IMR-90 (cell line): ENCODE measurements around the gene TNFRSF25. TPM values are rescaled to one million over a fixed set of nuclear protein-coding genes. Genes with fewer than 3 reads are reported as not detected.
A peak's percentile ranks its signal among the peaks of the same experiment; 100 is the strongest.

ENCODE experiments used
- ATAC-seq: fragments of 200-7000 bp; cut with Tn5 transposase; 2 replicates; pipeline ENCODE4 v1.9.1; 2020; ENCODE audit warnings: low read depth, mild to moderate bottlenecking, moderate library complexity
- BruUV-seq: library from RNA; stranded (reverse); fragments of 400-500 nt; replicated peaks from 2 replicates; lab custom pipeline; 2021; lab: Mats Ljungman, UMichigan
- CTCF ChIA-PET: fragments of 300-600 bp; formaldehyde crosslinking; extraction: SDS; loops from one replicate; lab custom pipeline; 2021; ENCODE audit warnings: antibody characterized with exemption; lab: Yijun Ruan, JAX
- POLR2A ChIA-PET: fragments of 300-600 bp; sonication (Branson Sonifier 250); formaldehyde crosslinking; loops from one replicate; lab custom pipeline; 2022; ENCODE audit warnings: antibody characterized with exemption; ENCODE audit not compliant: unreplicated experiment; lab: Charles Lee
- DNase-seq: peaks from one replicate; pipeline ENCODE4 v3.0.0; 2013
- H2AFZ ChIP-seq: replicated peaks from 2 replicates; pipeline ENCODE3; 2013; ENCODE audit warnings: low read length, mild to moderate bottlenecking; ENCODE audit not compliant: poor library complexity
- H2AK5ac ChIP-seq: 2 replicates; pipeline ENCODE4 v1.6.1; 2013; ENCODE audit warnings: low read depth, low read length, inconsistent platforms
- H2AK9ac ChIP-seq: replicated peaks from 2 replicates; pipeline ENCODE3; 2013; ENCODE audit warnings: mild to moderate bottlenecking, low read depth, low read length, moderate library complexity; ENCODE audit not compliant: poor library complexity
- H2BK120ac ChIP-seq: 2 replicates; pipeline ENCODE4 v1.6.1; 2013; ENCODE audit warnings: low read depth, low read length, inconsistent platforms
- H2BK15ac ChIP-seq: 3 replicates; pipeline ENCODE4 v1.6.1; 2013; ENCODE audit warnings: low read depth, low read length, inconsistent platforms
- H2BK20ac ChIP-seq: 2 replicates; pipeline ENCODE4 v1.6.1; 2013; ENCODE audit warnings: low read depth, mild to moderate bottlenecking, inconsistent platforms, low read length, moderate library complexity
- H2BK5ac ChIP-seq: 2 replicates; pipeline ENCODE4 v1.6.1; 2013; ENCODE audit warnings: mild to moderate bottlenecking, low read depth, low read length, inconsistent platforms; ENCODE audit not compliant: poor library complexity, severe bottlenecking
- H3K14ac ChIP-seq: replicated peaks from 2 replicates; pipeline ENCODE4 v1.6.1; 2013; ENCODE audit warnings: low read depth, low read length, inconsistent platforms
- H3K18ac ChIP-seq: 2 replicates; pipeline ENCODE4 v1.6.1; 2013; ENCODE audit warnings: low read depth, low read length, control low read depth
- H3K23ac ChIP-seq: 2 replicates; pipeline ENCODE4 v1.6.1; 2013; ENCODE audit warnings: low read depth, low read length, inconsistent platforms
- H3K27ac ChIP-seq: 2 replicates; pipeline ENCODE4 v1.5.1; 2013; ENCODE audit warnings: mild to moderate bottlenecking, control low read depth, low read length; ENCODE audit not compliant: insufficient read depth
- H3K27me3 ChIP-seq: 2 replicates; pipeline ENCODE4 v1.6.1; 2013; ENCODE audit warnings: low read length; ENCODE audit not compliant: control insufficient read depth, insufficient read depth
- H3K36me3 ChIP-seq: 2 replicates; pipeline ENCODE4 v1.6.1; 2013; ENCODE audit warnings: low read length, mixed read lengths; ENCODE audit not compliant: control insufficient read depth, insufficient read depth
- H3K4ac ChIP-seq: 2 replicates; pipeline ENCODE4 v1.6.1; 2013; ENCODE audit warnings: low read depth, low read length, inconsistent platforms
- H3K4me1 ChIP-seq: 2 replicates; pipeline ENCODE4 v1.6.1; 2013; ENCODE audit warnings: low read length, mixed read lengths; ENCODE audit not compliant: control insufficient read depth, insufficient read depth
- H3K4me2 ChIP-seq: 2 replicates; pipeline ENCODE4 v1.6.1; 2013; ENCODE audit warnings: low read depth, mild to moderate bottlenecking, control low read depth, low read length, moderate library complexity
- H3K4me3 ChIP-seq: 2 replicates; pipeline ENCODE4 v1.5.1; 2013; ENCODE audit warnings: low read depth, mild to moderate bottlenecking, control low read depth, low read length, moderate library complexity; ENCODE audit not compliant: insufficient read depth
- H3K56ac ChIP-seq: 2 replicates; pipeline ENCODE4 v1.6.1; 2013; ENCODE audit warnings: low read length, inconsistent platforms; ENCODE audit not compliant: insufficient read depth; ENCODE audit errors: extremely low read depth
- H3K79me1 ChIP-seq, 2 experiments: 2 replicates each; pipeline ENCODE4 v1.6.1; 2013; ENCODE audit warnings: low read length in 2 of 2, inconsistent platforms in 1 of 2, low read depth in 1 of 2
- H3K9ac ChIP-seq: 2 replicates; pipeline ENCODE4 v1.6.1; 2013; ENCODE audit warnings: low read depth, low read length, control low read depth
- H3K9me1 ChIP-seq: 2 replicates; pipeline ENCODE4 v1.6.1; 2013; ENCODE audit warnings: low read length, inconsistent platforms; ENCODE audit not compliant: insufficient read depth
- H3K9me3 ChIP-seq: 2 replicates; pipeline ENCODE4 v1.6.1; 2013; ENCODE audit warnings: low read length; ENCODE audit not compliant: control insufficient read depth, insufficient read depth
- H4K20me1 ChIP-seq: 2 replicates; pipeline ENCODE4 v1.6.1; 2013; ENCODE audit warnings: low read length, inconsistent platforms; ENCODE audit not compliant: insufficient read depth
- H4K5ac ChIP-seq: 2 replicates; pipeline ENCODE4 v1.6.1; 2013; ENCODE audit warnings: mild to moderate bottlenecking, low read depth, low read length, control low read depth
- H4K8ac ChIP-seq, 2 experiments: 2 replicates each; pipeline ENCODE4 v1.6.1; 2013; ENCODE audit warnings: low read depth in 2 of 2, low read length in 2 of 2, control low read depth in 1 of 2, inconsistent platforms in 1 of 2
- H4K91ac ChIP-seq: 2 replicates; pipeline ENCODE4 v1.6.1; 2013; ENCODE audit warnings: low read depth, low read length, inconsistent platforms; ENCODE audit not compliant: insufficient read depth
- FOS ChIP-seq: fragments of 150-350 bp; IDR thresholded peaks from 2 replicates; pipeline ENCODE4 v1.6.1; 2016; ENCODE audit warnings: low read depth, low read length
- MXI1 ChIP-seq: IDR thresholded peaks from 2 replicates; pipeline ENCODE4 v1.6.1; 2012; ENCODE audit warnings: low read depth, mild to moderate bottlenecking, low read length, moderate library complexity, borderline replicate concordance
- RAD21 ChIP-seq: IDR thresholded peaks from 2 replicates; pipeline ENCODE4 v1.6.1; 2012; ENCODE audit warnings: low read length, improper control_type of control experiment
- WGBS, 2 experiments: methylation state at CpG; one replicate each; pipeline versions ENCODE4 v1.1.5 to v1.1.7; 2013; ENCODE audit warnings: missing lambda C conversion rate in 2 of 2; ENCODE audit not compliant: insufficient read length in 1 of 2; ENCODE audit errors: extremely low coverage in 2 of 2; 5-methylcytosine and 5-hydroxymethylcytosine counted together
- dilution Hi-C: fragments of 300-500 bp; cut with HindIII; formaldehyde crosslinking; loops from one replicate; pipeline ENCODE4 v1.14.3; 2018; ENCODE audit warnings: low sequenced_read_pairs; ENCODE audit not compliant: unreplicated experiment
- in situ Hi-C: fragments of 300-500 bp; cut with MboI; formaldehyde crosslinking; loops from 3 replicates; pipeline ENCODE4 v1.14.3; 2019; ENCODE audit warnings: low sequenced_read_pairs, inconsistent platforms, mixed read lengths
- intact Hi-C: fragments of 100-400 bp; cut with micrococcal nuclease; formaldehyde crosslinking; loops from 2 replicates; pipeline ENCODE4 v1.10.0; 2022
- polyA plus RNA-seq, 3 experiments: library from polyadenylated mRNA; depleted of rRNA; stranded (reverse); fragments of >200 nt; gene quantifications; 2 replicates each; pipeline ENCODE4 v1.2.3, GENCODE V29; 2012; ENCODE audit warnings: low replicate concordance in 1 of 3
- total RNA-seq: library from RNA; depleted of rRNA; stranded (reverse); fragments of >200 nt; gene quantifications from 2 replicates; pipeline ENCODE4 v1.2.3, GENCODE V29; 2012
- TF ChIP-seq, protein P1 (sequence below): conservative IDR thresholded peaks from 2 replicates; pipeline ENCODE4 v1.5.1; 2012; ENCODE audit warnings: mild to moderate bottlenecking, low read depth, low read length, improper control_type of control experiment

Gene TNFRSF25
- total and polyA plus RNA-seq, 2 of the 4 experiments (the other 2 are of a cell fraction), result 1.3 to 11.2 TPM

DNA sequence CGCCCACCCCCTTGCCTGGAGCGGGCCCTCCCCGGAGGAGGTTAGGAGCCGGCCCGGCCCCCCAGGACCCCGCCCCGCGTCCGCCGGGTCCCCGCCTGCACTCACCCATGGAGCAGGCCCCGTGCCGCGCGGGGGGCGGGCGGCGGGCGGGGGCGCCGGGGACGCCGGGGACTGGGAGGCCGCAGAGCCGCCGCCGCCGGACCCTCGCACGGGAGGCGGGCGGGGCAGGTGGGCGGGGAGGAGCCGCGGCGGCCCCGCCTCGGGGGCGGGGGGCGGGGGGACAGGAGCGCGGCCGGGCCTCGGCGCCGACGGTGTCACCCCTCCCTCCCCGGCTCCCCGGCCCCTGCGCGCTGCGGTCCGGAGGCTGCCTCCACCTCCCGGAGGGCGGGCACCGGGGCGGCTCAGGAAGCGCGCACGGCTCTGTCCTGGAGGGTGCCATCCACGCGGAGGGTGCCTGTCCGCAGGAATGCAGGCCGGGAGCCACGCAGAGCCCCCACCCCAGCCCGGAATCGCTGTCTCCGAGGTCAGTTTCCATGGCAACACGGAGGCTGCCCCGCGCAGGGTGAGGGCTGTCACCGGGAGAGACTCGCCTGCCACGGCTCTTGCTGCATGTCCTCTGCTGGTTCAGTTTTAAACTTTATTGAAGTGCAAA is 31.4 kb upstream of the TNFRSF25 start:
- peak overlapping the region; percentile 33; the same call in 1 of the 2 replicates for H3K23ac ChIP-seq
- H3K9me1 ChIP-seq, result 0 out of 2 replicates have a peak, but pooled peaks cover 2% of the 10 kb centered on the region
- no peak overlapping the region for H2BK120ac ChIP-seq
- peak overlapping the region; percentile 78 for H3K4me3 ChIP-seq
- 0 out of 2 replicates have a peak overlapping the region, but pooled peaks have one; percentile 2 for H3K18ac ChIP-seq
- no peak overlapping the region; the same call in 1 of the 2 replicates for H3K27ac ChIP-seq
- H2AK5ac ChIP-seq, result no peak overlapping the region
- peak overlapping the region; percentile 96 for H2AFZ ChIP-seq
- H4K20me1 ChIP-seq, result no peaks in the 10 kb centered on the region
- no peak overlapping the region for H3K56ac ChIP-seq
- H2AK9ac ChIP-seq, result no peak overlapping the region
- POLR2A ChIA-PET, result no interaction called here
- H4K91ac ChIP-seq, result no peak overlapping the region
- no peaks in the 10 kb centered on the region for H3K36me3 ChIP-seq
- peaks cover 7% of the 10 kb centered on the region for H3K27me3 ChIP-seq
- peak overlapping the region; percentile 87; the same call in 1 of the 2 replicates for H3K14ac ChIP-seq
- in situ Hi-C loops (loop anchor here (10.0 kb wide), 1 partner anchor 147 kb away; no protein-coding TSS in a partner anchor), dilution Hi-C loops (no loop called here), intact Hi-C loops (no loop called here)
- 0 out of 2 replicates have a peak overlapping the region, but pooled peaks have one; percentile 4 for H4K5ac ChIP-seq
- no peak overlapping the region for H2BK15ac ChIP-seq
- H3K4me2 ChIP-seq, result peak overlapping the region; percentile 89
- no TSS peak for BruUV-seq
- H3K4ac ChIP-seq, result peak overlapping the region; percentile 64
- no peak for DNase-seq
- H4K8ac ChIP-seq, result peak overlapping the region in 1 of 2 experiments; percentile 17; a peak in 1 of 4 replicates
- TF ChIP-seq MXI1 (peak; percentile 19; the same call in 1 of the 2 replicates), FOS (no peak), RAD21 (no peak)
- TF ChIP-seq, protein P1, sequence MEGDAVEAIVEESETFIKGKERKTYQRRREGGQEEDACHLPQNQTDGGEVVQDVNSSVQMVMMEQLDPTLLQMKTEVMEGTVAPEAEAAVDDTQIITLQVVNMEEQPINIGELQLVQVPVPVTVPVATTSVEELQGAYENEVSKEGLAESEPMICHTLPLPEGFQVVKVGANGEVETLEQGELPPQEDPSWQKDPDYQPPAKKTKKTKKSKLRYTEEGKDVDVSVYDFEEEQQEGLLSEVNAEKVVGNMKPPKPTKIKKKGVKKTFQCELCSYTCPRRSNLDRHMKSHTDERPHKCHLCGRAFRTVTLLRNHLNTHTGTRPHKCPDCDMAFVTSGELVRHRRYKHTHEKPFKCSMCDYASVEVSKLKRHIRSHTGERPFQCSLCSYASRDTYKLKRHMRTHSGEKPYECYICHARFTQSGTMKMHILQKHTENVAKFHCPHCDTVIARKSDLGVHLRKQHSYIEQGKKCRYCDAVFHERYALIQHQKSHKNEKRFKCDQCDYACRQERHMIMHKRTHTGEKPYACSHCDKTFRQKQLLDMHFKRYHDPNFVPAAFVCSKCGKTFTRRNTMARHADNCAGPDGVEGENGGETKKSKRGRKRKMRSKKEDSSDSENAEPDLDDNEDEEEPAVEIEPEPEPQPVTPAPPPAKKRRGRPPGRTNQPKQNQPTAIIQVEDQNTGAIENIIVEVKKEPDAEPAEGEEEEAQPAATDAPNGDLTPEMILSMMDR, result no peak
- peak; percentile 89 for ATAC-seq
- H2BK20ac ChIP-seq, result no peak overlapping the region
- CTCF ChIA-PET, result no interaction called here
- peak overlapping the region; percentile 82 for H3K9ac ChIP-seq
- peaks cover 0 to 6% of the 10 kb centered on the region in 2 experiments; a peak in 1 of 4 replicates for H3K79me1 ChIP-seq
- H3K4me1 ChIP-seq, result peaks cover 9% of the 10 kb centered on the region
- no peak overlapping the region for H2BK5ac ChIP-seq
- WGBS, 2 experiments, result 0% methylated on average over 13 of the region's 74 CpGs; no CpG with 5 or more reads in 1 of the 2 experiments
- H3K9me3 ChIP-seq, result no peaks in the 10 kb centered on the region
